HepG2 (cell line): ENCODE data around the gene C1orf50. TPM values are rescaled to one million over a fixed set of nuclear protein-coding genes. Genes with fewer than 3 reads are reported as not detected.

ENCODE experiments used
- AHR ChIP-seq: IDR thresholded peaks from 2 replicates; pipeline ENCODE4 v1.6.1; 2018; ENCODE audit warnings: missing genetic modification reagents, missing compliant biosample characterization
- FOXA1 ChIP-seq, 2 experiments: fragments of 450-650 bp in 1 of 2; sonication (generic) in 1 of 2; formaldehyde crosslinking in 1 of 2; IDR thresholded peaks; 2 replicates each; pipeline versions ENCODE4 v1.4.0 to v1.6.1; 2016 to 2020; ENCODE audit warnings: missing genetic modification reagents in 1 of 2
- KAT7 ChIP-seq: IDR thresholded peaks from 2 replicates; pipeline ENCODE4 v1.6.1; 2018; ENCODE audit warnings: borderline replicate concordance, missing compliant biosample characterization
- KDM5B ChIP-seq: sonication (generic); formaldehyde crosslinking; IDR thresholded peaks from 2 replicates; pipeline ENCODE4 v1.4.0; 2020; ENCODE audit warnings: missing genetic modification reagents, mild to moderate bottlenecking, borderline replicate concordance
- KLF9 ChIP-seq: IDR thresholded peaks from 2 replicates; pipeline ENCODE4 v1.6.1; 2016; ENCODE audit warnings: low read depth
- MYC ChIP-seq: sonication (generic); formaldehyde crosslinking; IDR thresholded peaks from 2 replicates; pipeline ENCODE4 v1.9.0; 2021; ENCODE audit warnings: missing genetic modification reagents, borderline replicate concordance
- REXO4 ChIP-seq: sonication (generic); formaldehyde crosslinking; IDR thresholded peaks from 2 replicates; pipeline ENCODE4 v1.8.0; 2022; ENCODE audit warnings: missing genetic modification reagents, mild to moderate bottlenecking, borderline replicate concordance
- RFX3 ChIP-seq: IDR thresholded peaks from 2 replicates; pipeline ENCODE4 v1.6.1; 2016; ENCODE audit warnings: missing biosample characterization, missing genetic modification reagents
- SALL1 ChIP-seq: sonication (generic); formaldehyde crosslinking; IDR thresholded peaks from 2 replicates; pipeline ENCODE4 v1.8.0; 2022; ENCODE audit warnings: mild to moderate bottlenecking, missing genetic modification reagents
- STAT5B ChIP-seq: sonication (generic); formaldehyde crosslinking; IDR thresholded peaks from 2 replicates; pipeline ENCODE4 v1.4.0; 2020; ENCODE audit warnings: missing genetic modification reagents
- TFAP4 ChIP-seq: sonication (generic); IDR thresholded peaks from 2 replicates; pipeline ENCODE4 v1.6.1; 2016; ENCODE audit warnings: low read depth, borderline replicate concordance
- ZBTB2 ChIP-seq: sonication (generic); formaldehyde crosslinking; IDR thresholded peaks from 2 replicates; pipeline ENCODE4 v1.8.0; 2022; ENCODE audit warnings: low read depth, missing genetic modification reagents
- ZKSCAN5 ChIP-seq: sonication (generic); formaldehyde crosslinking; IDR thresholded peaks from 2 replicates; pipeline ENCODE4 v1.5.1; 2020; ENCODE audit warnings: mild to moderate bottlenecking, missing genetic modification reagents
- ZNF136 ChIP-seq: sonication (generic); formaldehyde crosslinking; IDR thresholded peaks from 2 replicates; pipeline ENCODE4 v1.8.1; 2022; ENCODE audit warnings: low read depth, mild to moderate bottlenecking, moderate library complexity, missing genetic modification reagents
- ZNF33B ChIP-seq: sonication (generic); formaldehyde crosslinking; IDR thresholded peaks from 2 replicates; pipeline ENCODE4 v1.5.1; 2020; ENCODE audit warnings: mild to moderate bottlenecking, missing genetic modification reagents
- ZNF564 ChIP-seq: sonication (generic); formaldehyde crosslinking; IDR thresholded peaks from 2 replicates; pipeline ENCODE4 v1.8.1; 2023; ENCODE audit warnings: mild to moderate bottlenecking, missing genetic modification reagents
- ZNF883 ChIP-seq: sonication (generic); formaldehyde crosslinking; IDR thresholded peaks from 2 replicates; pipeline ENCODE4 v1.5.1; 2020; ENCODE audit warnings: mild to moderate bottlenecking, missing genetic modification reagents; ENCODE audit errors: not compliant biosample characterization
- polyA plus RNA-seq, 8 experiments: library from polyadenylated mRNA; depleted of rRNA in 3 of 8; stranded (reverse) in 7 of 8; unstranded in 1 of 8; fragments of >200 nt; fragmentation: Illumina TruSeq in 4 of 8; extraction: Trizol in 4 of 8; gene quantifications; 2 replicates each; pipeline versions ENCODE4 v1.2.1 to v1.2.3, GENCODE V29; 2011 to 2016; ENCODE audit warnings: low read depth in 4 of 8, missing spikeins in 1 of 8, mixed read lengths in 1 of 8; ENCODE audit not compliant: insufficient read depth in 1 of 8
- total RNA-seq, 5 experiments: library from RNA; depleted of rRNA; stranded (reverse); fragments of >200 nt; fragmentation: Illumina TruSeq; extraction: Trizol; gene quantifications; 2 replicates each; pipeline ENCODE4 v1.2.3, GENCODE V29; 2016; ENCODE audit warnings: low read depth in 1 of 5
- TF ChIP-seq, protein P1 (sequence below): sonication (generic); formaldehyde crosslinking; conservative IDR thresholded peaks from 2 replicates; pipeline ENCODE4 v1.4.0; 2020; ENCODE audit warnings: mild to moderate bottlenecking, missing genetic modification reagents, moderate library complexity
- TF ChIP-seq, protein P2 (sequence below): sonication (generic); formaldehyde crosslinking; IDR thresholded peaks from 2 replicates; pipeline ENCODE4 v1.5.1; 2020; ENCODE audit warnings: mild to moderate bottlenecking, missing genetic modification reagents

The C1orf50 gene
- total and polyA plus RNA-seq, 2 of the 13 experiments (the other 11 are each of a cell fraction or from before 2014, with no cell fraction given), result 4.3 to 4.8 TPM

GRCh38 chr1:42720868-42721267, 46.2 kb upstream of the C1orf50 start (continued):
- TF ChIP-seq TFAP4 (0 out of 2 replicates have a peak, but pooled peaks have one; percentile 41), ZNF33B (CRISPR knock-in tag) (no peak), FOXA1 (IDR thresholded peaks at IDR 0.05) (no peak), FOXA1 (CRISPR knock-in tag; IDR thresholded peaks at IDR 0.05) (no peak), AHR (no peak), MYC (CRISPR knock-in tag) (no peak), ZNF564 (CRISPR knock-in tag) (no peak), KDM5B (CRISPR knock-in tag) (no peak), KLF9 (CRISPR knock-in tag) (no peak), ZBTB2 (no peak), ZNF136 (CRISPR knock-in tag) (no peak), ZKSCAN5 (CRISPR knock-in tag) (peak; percentile 89), STAT5B (CRISPR knock-in tag) (no peak), REXO4 (CRISPR knock-in tag) (no peak), ZNF883 (CRISPR knock-in tag) (no peak), SALL1 (CRISPR knock-in tag) (0 out of 2 replicates have a peak, but pooled peaks have one; percentile 20), RFX3 (CRISPR knock-in tag) (no peak), KAT7 (CRISPR knock-in tag) (no peak)
- TF ChIP-seq, protein P1, sequence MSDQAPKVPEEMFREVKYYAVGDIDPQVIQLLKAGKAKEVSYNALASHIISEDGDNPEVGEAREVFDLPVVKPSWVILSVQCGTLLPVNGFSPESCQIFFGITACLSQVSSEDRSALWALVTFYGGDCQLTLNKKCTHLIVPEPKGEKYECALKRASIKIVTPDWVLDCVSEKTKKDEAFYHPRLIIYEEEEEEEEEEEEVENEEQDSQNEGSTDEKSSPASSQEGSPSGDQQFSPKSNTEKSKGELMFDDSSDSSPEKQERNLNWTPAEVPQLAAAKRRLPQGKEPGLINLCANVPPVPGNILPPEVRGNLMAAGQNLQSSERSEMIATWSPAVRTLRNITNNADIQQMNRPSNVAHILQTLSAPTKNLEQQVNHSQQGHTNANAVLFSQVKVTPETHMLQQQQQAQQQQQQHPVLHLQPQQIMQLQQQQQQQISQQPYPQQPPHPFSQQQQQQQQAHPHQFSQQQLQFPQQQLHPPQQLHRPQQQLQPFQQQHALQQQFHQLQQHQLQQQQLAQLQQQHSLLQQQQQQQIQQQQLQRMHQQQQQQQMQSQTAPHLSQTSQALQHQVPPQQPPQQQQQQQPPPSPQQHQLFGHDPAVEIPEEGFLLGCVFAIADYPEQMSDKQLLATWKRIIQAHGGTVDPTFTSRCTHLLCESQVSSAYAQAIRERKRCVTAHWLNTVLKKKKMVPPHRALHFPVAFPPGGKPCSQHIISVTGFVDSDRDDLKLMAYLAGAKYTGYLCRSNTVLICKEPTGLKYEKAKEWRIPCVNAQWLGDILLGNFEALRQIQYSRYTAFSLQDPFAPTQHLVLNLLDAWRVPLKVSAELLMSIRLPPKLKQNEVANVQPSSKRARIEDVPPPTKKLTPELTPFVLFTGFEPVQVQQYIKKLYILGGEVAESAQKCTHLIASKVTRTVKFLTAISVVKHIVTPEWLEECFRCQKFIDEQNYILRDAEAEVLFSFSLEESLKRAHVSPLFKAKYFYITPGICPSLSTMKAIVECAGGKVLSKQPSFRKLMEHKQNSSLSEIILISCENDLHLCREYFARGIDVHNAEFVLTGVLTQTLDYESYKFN (CRISPR knock-in tag), result peak; percentile 42; the same call in 1 of the 2 replicates
- TF ChIP-seq, protein P2, sequence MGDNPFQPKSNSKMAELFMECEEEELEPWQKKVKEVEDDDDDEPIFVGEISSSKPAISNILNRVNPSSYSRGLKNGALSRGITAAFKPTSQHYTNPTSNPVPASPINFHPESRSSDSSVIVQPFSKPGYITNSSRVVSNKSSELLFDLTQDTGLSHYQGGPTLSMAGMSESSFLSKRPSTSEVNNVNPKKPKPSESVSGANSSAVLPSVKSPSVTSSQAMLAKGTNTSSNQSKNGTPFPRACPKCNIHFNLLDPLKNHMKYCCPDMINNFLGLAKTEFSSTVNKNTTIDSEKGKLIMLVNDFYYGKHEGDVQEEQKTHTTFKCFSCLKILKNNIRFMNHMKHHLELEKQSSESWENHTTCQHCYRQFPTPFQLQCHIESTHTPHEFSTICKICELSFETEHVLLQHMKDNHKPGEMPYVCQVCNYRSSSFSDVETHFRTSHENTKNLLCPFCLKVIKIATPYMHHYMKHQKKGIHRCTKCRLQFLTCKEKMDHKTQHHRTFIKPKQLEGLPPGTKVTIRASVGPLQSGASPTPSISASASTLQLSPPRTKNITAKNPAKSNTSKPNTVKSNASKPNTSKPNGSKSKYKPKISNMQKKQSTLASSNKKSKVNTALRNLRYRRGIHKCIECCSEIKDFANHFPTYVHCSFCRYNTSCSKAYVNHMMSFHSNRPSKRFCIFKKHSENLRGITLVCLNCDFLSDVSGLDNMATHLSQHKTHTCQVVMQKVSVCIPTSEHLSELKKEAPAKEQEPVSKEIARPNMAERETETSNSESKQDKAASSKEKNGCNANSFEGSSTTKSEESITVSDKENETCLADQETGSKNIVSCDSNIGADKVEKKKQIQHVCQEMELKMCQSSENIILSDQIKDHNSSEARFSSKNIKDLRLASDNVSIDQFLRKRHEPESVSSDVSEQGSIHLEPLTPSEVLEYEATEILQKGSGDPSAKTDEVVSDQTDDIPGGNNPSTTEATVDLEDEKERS, result no peak
